Kidney capillary endothelial cell (primary cell): ENCODE measurements around the gene CENPC.
"Not testable (repeated sequence)": the region's sequence is repeated elsewhere in the genome, so short reads cannot be mapped to it uniquely, and the experiment has no call there.

Experiments
- DNase-seq: peaks from one replicate; pipeline ENCODE4 v3.0.0-alpha.2; 2018; ENCODE audit warnings: low spot score

The CENPC gene

GRCh38 chr4:67466751-67467150 is 78.6 kb downstream of the CENPC start:
- no peak for DNase-seq

GRCh38 chr4:67465763-67466052 is 79.6 kb downstream of the CENPC start:
- no peak for DNase-seq

- DNase-seq, result no peak
These were observed 80.1 kb downstream of the CENPC start for GRCh38 chr4:67465032-67465762.

GRCh38 chr4:67460574-67460973 is 84.7 kb downstream of the CENPC start:
- no peak for DNase-seq

- no peak for DNase-seq
These were observed 86.1 kb downstream of the CENPC start for GRCh38 chr4:67459164-67459563.

- DNase-seq, result no peak
These were observed 88.6 kb downstream of the CENPC start for GRCh38 chr4:67456577-67457196.

GRCh38 chr4:67452846-67453205 is 92.5 kb downstream of the CENPC start:
- DNase-seq, result not testable (repeated sequence)

- no peak for DNase-seq
These were observed 93.0 kb downstream of the CENPC start for GRCh38 chr4:67452100-67452845.

GRCh38 chr4:67451464-67451863 is 93.8 kb downstream of the CENPC start:
- no peak for DNase-seq

GRCh38 chr4:67448621-67449020 is 96.7 kb downstream of the CENPC start:
- DNase-seq, result no peak

- DNase-seq, result no peak
These were observed 97.4 kb downstream of the CENPC start for GRCh38 chr4:67447873-67448272.

GRCh38 chr4:67446811-67447210 is 98.5 kb downstream of the CENPC start:
- no peak for DNase-seq

GRCh38 chr4:67445881-67446280 is 99.4 kb downstream of the CENPC start:
- DNase-seq, result not testable (repeated sequence)

- DNase-seq, result no peak
These were observed 106.3 kb downstream of the CENPC start for GRCh38 chr4:67438975-67439374.

GRCh38 chr4:67437974-67438713 is 107.2 kb downstream of the CENPC start:
- no peak for DNase-seq

- DNase-seq, result no peak
These were observed 108.6 kb downstream of the CENPC start for GRCh38 chr4:67436742-67437141.

- DNase-seq, result no peak
These were observed 114.3 kb downstream of the CENPC start for GRCh38 chr4:67430989-67431388.

GRCh38 chr4:67428819-67429218 is 116.5 kb downstream of the CENPC start:
- DNase-seq, result no peak
